SW480 (cell line): ENCODE results near the gene CCDC88B.
"Not testable (repeated sequence)": the region's sequence is repeated elsewhere in the genome, so short reads cannot be mapped to it uniquely, and the experiment has no call there.

Experiments
- DNase-seq: peaks from one replicate; pipeline ENCODE4 v3.0.0-alpha.2; 2016; ENCODE audit warnings: low spot score

The CCDC88B gene

DNA sequence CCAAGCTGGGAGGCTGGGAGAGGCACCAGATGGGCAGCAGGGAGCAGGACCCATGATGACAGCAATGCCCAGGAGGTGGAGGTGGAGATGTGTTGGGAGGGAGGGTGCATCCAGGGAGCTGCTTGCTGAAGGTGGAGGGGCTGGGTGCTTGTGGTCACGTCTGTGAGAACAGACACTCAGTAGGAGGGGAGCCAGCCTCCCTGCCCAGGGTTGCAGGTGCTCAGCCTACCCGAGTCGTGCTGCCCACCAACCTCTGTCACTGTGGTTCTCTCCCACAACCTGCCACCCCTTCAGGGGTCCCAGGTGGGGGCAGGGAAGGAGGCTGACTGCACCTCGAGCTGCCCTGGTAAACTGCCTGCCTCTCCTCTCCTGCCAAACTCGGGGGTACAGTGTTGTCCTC lies 16.6 kb upstream of the CCDC88B start:
- DNase-seq = no peak

DNA sequence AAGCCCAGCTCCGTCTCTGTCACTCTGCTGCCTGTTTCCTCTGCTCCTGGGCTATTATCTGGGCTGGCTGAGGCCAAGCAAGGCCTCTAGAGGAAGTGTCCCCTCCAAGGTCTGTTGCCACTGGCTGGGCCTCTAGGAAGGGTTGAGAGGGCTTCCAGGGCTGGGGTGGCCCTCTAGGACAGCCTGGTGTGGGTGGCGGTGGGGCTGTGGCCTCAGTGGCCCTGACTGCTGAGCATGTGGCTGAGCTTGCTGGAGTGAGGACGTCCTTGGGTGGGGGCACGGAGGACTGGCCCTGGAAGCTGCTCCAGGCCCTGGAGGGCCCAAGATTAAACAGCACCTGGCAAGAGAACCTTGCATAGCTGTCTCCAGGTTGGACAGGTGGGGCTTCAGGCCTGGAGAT lies 16.0 kb upstream of the CCDC88B start:
- DNase-seq = not testable (repeated sequence)

DNA sequence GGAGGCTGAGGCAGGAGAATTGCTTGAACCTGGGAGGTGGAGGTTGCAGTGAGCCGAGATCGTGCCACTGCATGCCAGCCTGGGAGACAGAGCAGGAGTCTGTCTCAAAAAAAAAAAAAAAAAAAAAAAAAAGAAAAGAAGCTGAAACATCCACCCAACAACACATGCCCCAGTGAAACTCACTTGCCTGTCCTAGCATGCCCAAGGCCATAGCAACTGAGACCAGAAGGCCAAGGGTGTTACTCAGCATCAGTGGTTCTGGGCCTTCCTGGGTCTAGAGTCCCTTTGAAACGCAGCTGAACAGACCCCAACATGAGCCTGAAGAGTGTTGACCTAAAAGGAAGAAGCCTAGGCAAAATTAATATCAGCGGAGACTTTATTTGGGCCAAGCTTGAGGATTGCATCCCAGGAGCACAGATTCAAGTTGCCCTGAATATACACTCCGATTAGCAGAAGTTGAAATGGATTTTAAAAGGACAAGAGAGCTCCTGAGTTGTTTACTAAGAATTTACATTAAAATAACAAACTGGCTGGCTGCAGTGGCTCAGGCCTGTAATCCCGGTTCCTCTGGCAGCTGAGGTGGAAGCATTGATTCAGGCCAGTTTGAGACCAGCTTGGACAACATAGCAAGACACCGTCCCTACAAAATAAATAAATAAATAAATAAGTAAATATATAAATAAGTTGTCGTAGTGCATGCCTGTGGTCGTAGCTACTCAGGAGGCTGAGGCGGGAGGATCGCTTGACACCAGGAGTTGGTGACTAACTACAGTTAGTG lies 15.1 kb upstream of the CCDC88B start:
- no peak for DNase-seq

DNA sequence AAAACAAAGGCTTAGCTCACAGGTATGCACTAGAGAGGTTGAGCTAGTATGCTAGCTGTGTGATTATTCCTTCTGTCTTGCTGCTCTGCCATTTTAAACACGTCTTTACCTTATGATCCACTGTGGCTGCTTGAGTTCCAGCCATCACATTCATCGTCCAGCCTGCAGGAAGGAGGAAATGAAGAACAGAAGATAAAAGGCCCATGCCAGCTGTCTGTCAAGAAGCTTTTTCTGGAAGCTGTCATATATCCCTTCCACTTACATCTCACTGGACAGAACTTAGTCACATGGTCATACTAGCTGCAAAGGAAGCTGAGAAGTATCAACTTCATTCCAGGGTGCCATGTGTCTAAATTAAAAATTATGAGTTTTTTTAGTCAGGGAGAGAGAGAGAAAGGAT lies 12.6 kb upstream of the CCDC88B start:
- DNase-seq = no peak

DNA sequence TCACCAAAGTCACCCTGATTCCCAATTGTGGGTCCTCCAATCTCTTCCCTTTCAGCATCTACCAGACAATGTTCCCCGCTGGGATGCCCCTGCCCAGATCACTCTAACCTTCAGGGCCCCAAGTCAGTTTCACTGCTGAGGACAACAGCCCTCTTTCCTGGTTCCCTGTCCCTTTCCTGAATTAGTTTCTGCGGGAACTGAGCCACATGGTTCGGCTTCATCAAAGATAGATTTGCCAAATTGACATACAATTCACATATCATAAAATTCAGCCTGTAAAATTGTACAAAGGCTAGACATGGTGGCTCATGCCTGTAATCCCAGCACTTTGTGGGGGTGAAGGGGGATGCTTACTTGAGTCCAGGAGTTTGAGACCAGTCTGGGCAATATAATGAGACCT lies 12.0 kb upstream of the CCDC88B start:
- no peak for DNase-seq

DNA sequence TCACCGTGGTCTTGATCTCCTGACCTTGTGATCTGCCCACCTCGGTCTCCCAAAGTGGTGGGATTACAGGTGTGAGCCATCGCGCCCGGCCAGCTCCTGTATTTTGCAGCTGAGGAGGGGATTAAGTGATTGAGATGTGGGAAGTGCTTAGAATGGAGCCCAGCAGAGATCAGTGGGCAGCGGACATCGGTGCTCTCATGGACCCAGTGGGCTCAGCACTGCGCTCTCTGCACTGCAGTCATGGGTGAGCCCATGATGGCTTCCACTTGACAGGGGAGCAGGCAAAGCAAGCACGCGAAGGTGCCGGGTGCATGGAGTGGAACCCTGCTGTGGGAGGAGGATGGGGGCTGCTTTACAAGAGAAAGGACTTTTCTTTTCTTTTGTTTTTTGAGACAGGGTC lies 9.1 kb upstream of the CCDC88B start:
- no peak for DNase-seq

DNA sequence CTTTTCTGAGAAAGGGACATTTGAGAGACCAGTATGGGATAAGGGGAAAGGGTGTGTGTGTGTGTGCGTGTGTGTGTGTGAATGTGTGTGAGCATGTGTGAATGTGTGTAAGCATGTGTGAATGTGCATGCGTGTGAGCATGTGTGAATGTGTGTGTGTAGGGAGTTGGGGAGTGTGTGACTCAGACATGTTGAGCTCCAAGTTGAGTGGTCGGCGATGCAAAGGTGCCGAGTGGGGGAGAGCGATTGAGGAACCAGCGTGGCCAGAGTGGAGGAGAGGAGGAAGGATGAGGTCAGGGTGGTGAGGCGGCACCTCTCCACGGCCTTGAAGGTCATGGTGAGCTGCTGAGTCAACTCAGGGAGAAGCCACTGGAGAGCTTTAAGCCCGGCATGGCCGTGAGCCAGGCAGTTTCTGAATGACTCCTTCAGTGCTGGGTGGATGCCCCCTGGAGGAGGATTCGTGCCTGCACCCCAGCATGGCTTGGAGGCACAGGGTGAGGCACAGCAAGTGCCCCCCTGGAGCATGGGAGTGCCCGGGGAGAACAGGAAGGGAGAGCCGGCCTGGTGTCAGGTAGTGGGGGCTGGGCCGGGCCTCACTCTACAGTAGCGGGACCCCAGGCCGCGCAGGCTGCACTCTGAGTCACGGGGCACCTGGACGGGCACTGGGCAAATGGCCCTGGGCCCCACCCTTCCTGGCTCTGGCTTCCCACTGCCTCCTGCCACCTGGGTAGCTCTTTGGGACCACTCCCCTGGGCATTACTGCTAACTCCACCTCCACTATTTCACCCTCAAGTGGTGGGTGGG lies 8.2 kb upstream of the CCDC88B start:
- DNase-seq = peak; percentile 83

DNA sequence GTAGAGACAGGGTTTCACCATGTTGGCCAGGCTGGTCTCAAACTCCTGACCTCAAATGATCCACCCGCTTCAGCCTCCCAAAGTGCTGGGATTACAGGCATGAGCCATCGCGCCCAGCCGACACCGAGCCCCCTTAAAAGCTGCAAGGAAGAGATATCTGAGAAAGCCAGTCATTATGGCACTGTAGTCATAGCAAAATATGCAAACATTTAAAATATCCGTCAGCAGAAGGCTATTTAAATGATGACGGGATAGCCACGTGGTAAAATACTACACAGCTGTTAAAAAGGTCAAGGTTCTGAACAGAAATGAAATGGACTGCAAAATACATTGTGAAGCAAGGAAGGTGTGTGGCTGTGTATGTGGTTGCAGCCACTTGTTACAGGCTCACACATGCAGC lies 6.4 kb upstream of the CCDC88B start:
- DNase-seq = no peak

DNA sequence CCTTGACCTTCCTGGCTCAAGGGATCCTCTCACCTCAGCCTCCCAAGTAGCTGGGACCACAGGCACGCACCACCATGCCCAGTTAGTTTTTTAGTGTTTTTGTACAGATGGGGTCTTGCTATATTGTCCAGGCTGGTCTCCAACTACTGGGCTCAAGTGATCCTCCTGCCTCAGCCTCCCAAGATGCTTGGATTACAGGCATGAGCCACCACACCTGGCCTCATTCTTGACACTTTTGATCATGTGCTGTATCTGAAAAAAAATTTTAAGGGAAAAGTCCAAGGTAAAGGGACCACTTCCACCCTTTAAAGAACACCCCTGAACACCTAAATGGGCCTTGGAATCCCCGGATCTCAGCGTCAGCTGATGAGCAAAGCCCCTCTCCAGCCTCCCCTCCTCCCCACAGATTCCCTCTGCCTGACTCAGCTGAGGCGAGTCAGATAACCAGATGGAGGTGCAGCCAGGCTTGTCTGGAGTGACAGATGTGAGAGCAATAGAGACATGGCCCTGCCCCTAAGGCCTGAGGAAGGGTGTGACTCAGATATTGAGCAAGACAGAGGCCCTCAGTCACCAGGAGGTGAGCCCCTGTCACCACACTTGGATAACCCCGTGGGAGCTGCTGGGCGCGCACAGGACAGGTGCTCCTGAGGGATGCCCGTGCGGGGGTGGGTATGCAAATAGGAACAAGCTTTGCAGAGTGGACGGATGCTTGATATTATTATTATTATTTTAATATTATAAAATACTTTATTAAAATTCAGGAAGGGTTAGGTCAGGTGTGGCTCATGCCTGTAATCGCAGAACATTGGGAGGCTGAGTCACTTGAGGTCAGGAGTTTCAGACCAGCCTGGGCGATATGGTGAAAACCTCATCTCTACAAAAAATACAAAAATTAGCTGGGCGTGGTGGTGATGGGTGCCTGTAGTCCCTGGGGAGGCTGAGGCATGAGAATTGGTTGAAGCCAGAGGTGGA lies 5.0 kb upstream of the CCDC88B start:
- peak; percentile 99 for DNase-seq

DNA sequence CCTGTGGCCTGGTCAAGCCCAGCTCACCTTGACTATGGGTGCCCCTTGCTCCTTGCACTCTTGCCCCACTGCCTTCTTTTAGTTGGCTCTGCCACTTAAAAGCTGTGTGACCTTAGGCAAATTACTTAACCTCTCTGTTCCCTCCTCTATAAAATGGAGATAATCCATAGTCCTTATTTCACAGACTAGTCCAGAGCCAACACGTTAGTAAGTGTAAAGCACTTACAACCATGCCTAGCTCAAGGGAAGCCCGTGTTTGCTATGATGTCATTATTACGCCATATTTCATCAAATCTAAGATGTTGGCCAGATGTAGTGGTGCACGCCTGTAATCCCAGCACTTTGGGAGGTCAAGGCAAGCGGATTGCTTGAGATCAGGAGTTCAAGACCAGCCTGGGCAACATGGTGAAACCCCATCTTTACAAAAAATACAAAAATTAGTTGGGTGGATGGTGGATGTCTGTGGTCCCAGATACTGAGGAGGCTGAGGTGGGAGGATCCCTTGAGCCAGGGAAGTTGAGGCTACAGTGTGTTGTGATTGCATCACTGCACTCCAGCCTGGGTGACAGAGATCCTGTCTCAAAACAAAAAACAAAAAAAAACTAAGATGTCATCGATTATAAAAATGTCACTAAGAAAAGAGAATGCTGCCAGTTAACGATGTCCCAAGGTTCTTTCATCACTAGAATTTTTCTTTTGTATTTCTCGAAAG lies 2.3 kb upstream of the CCDC88B start:
- no peak for DNase-seq

DNA sequence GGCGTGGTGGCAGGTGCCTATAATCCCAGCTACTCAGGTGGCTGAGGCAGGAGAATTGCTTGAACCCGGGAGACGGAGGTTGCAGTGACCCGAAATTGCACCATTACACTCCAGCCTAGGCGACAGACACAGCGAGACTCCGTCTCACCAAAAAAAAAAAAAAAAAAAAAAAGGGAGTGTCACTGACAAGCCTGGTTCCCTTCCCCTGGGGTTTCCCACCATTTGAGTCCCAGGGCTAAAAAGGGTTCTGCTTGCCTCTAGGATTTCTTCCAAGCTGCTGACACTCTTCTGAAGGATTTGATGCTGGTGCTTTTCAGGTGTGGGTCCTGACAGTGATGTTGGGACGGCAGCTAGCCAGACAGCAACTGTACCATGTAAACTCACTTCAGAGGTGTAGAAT lies 1.3 kb upstream of the CCDC88B start:
- DNase-seq = no peak

DNA sequence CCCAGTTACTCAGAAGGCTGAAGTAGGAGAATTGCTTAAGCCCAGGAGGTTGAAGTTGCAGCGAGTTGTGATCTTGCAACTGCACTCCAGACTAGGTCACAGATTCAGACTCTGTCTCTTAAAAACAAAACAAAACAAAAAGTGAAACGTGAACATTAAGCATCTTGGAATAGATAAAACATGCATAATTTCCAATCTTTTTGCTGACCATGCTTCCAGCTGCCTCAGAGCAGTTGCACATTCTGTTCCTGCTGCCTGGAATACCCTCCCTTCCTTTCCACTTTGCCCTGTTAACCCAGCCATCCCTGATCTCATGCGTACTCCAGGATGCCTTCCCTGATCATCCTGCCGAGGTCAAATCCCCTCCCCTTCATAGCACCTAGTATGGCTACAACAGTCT lies 718 bp upstream of the CCDC88B start:
- no peak for DNase-seq

DNA sequence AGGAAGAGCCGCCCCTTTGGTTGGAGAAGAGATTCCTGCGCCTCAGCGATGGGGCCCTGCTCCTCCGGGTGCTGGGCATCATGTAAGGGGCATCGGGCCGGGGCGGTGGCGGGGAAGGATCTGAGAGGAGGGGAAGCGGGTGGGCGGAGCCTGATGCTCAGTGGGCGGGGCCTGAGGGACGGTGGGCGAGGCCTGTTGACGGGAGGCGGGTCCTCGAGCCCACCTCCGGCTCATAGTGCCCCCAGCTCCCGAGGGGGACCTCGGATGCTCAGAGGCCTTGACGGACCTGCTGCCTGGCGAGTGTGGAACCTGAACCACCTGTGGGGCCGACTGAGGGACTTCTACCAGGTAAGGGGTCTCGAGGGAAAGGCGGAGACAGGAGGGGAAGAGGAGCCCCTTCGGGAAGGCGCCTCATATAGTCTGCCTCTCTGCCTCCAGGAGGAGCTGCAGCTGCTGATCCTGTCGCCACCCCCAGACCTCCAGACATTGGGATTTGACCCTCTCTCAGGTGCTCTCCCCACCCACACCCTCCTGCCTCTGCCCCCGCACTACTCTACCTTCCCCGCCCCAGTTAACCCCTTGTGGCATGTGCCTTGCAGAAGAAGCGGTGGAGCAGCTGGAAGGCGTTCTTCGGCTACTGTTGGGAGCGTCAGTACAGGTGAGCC lies 799 bp downstream of the CCDC88B start:
- DNase-seq = no peak

DNA sequence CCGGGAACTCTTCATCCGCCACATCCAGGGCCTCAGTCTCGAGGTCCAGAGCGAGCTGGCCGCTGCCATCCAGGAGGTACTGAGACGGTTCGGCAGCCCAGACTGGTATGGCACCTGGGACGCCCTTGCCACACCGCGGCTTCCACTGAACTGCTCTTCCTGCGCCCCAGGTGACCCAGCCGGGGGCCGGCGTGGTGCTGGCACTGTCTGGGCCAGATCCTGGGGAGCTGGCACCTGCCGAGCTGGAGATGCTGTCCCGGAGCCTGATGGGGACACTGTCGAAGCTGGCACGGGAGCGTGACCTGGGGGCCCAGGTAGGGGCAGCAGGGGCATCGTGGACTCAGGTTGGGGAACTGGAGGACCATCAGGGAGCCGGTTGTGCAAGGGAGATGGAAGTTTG lies 1.4 kb downstream of the CCDC88B start:
- no peak for DNase-seq

DNA sequence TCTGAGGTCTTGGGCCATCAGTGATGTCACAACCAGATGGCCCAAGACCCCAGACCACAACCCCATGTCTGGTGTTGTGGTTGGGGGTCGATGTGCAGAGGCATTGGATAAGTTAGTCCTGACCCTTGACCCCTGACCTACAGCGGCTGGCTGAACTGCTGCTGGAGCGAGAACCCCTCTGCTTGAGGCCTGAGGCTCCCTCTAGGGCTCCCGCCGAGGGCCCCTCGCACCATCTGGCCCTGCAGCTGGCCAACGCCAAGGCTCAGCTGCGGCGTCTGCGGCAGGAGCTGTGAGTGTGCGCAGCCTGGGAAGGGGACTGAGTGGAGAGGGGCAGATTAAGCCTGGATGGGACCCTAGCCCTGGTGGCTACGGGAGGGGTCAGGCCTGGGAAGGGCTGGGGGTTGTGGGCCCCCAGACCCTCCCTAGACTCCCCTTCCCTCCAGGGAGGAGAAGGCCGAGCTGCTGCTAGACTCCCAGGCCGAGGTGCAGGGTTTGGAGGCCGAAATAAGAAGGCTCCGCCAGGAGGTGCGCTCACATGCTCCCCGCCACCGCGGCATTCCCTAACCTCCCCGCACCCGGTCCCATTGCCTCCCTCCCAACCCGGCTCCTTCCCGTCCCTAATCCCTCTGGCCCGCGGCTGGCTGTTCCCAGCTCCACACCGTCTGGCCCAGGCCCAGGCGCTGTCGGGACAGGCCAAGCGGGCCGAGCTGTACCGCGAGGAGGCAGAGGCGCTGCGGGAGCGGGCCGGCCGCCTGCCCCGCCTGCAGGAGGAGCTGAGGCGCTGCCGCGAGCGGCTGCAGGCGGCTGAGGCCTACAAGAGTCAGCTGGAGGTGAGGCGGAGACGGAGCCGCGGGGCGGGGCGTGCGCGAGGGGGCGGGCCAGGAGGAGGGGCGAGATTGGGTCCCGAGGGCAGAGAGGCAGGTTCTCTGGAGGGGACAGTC lies 2.1 kb downstream of the CCDC88B start:
- peak; percentile 84 for DNase-seq

DNA sequence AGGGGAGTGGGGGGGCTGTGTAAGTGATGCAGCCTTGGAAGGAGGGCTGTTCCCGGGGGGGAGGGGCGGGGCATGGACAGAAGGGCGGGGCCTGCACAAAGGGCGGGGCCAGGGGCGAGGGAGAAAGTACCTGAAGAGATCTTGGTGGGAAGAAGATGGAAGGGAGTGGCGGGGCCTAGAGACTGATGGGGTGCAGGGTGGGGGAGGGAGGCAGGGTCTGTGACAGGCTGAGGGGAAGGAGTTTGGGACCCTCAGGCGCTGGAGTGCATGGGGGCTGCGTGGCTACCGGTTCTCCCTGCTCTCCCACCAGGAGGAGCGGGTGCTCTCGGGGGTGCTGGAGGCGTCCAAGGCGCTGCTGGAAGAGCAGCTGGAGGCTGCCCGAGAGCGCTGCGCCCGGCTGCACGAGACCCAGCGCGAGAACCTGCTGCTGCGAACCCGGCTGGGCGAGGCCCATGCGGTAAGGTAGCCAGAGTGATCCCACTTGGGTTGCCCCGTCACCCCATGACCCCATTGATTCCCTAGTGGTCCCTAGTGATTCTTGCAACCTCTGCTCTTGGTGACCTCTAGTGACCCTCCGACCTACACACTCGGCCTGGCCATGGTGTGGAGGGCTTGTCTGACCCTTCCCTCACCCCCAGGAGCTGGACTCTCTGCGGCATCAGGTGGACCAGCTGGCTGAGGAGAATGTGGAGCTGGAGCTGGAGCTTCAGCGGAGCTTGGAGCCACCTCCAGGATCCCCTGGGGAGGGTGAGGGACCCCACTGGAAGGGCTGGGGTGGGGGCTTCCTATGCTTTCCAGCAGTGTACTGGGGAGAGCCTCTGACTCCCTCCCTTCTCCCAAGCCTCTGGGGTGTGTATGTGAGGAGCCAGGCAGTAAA lies 3.1 kb downstream of the CCDC88B start:
- DNase-seq = no peak

DNA sequence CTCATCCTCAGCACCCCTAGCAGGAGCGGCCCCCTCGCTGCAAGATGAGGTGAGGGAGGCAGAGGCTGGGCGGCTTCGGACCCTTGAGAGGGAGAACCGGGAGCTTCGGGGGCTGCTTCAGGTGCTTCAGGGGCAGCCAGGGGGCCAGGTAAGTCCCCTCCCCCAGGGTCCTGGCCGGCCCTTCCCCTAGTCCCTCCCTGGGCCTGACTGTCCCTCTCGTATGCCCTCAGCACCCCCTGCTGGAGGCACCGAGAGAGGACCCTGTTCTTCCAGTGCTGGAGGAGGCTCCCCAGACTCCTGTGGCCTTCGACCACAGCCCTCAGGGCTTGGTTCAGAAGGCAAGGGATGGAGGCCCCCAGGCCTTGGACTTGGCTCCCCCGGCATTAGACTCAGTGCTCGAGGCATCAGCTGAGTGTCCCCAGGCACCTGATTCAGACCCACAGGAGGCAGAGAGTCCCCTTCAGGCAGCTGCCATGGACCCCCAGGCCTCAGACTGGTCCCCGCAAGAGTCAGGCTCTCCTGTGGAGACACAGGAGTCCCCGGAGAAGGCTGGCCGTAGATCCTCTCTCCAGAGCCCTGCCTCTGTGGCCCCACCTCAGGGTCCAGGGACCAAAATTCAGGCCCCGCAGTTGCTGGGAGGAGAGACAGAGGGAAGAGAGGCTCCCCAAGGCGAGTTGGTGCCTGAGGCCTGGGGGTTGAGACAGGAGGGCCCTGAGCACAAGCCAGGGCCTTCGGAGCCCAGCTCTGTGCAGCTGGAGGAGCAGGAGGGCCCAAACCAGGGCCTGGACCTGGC lies 4.0 kb downstream of the CCDC88B start:
- DNase-seq = no peak

DNA sequence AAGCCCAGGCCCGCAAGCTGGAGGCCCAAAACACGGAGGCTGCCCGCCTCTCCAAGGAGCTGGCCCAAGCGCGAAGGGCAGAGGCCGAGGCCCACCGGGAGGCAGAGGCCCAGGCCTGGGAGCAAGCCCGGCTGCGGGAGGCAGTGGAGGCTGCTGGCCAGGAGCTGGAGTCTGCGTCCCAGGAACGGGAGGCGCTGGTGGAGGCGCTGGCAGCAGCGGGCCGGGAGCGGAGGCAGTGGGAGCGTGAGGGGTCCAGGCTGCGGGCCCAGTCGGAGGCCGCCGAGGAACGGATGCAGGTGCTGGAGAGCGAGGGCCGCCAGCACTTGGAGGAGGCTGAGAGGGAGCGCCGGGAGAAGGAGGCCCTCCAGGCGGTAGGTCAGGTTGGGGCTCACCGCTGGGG lies 4.8 kb downstream of the CCDC88B start:
- DNase-seq = no peak
